Mesenchymal stem cell (in vitro differentiated cells and primary cell): ENCODE data around the gene TYSND1.

Experiments used
- DNase-seq: peaks from one replicate; pipeline ENCODE4 v3.0.0-alpha.2; 2013
- H2AFZ ChIP-seq: one replicate; pipeline ENCODE4 v1.6.1; 2013; ENCODE audit warnings: low read depth, mild to moderate bottlenecking, control low read depth, inconsistent platforms, low read length, moderate library complexity
- H2AK5ac ChIP-seq: 2 replicates; pipeline ENCODE4 v1.6.1; 2013; ENCODE audit warnings: low read length, moderate library complexity, mild to moderate bottlenecking, inconsistent platforms; ENCODE audit not compliant: severe bottlenecking
- H2BK120ac ChIP-seq: one replicate; pipeline ENCODE4 v1.6.1; 2013; ENCODE audit warnings: low read depth, mild to moderate bottlenecking, inconsistent platforms, low read length, moderate library complexity
- H2BK12ac ChIP-seq, 2 experiments: one replicate each; pipeline ENCODE4 v1.6.1; 2013; ENCODE audit warnings: inconsistent platforms in 2 of 2, low read length in 2 of 2, mild to moderate bottlenecking in 2 of 2, moderate library complexity in 2 of 2, control low read depth in 1 of 2
- H2BK15ac ChIP-seq: one replicate; pipeline ENCODE4 v1.6.1; 2013; ENCODE audit warnings: mild to moderate bottlenecking, low read depth, inconsistent platforms; ENCODE audit not compliant: poor library complexity, severe bottlenecking
- H2BK5ac ChIP-seq: 2 replicates; pipeline ENCODE4 v1.6.1; 2013; ENCODE audit warnings: low read depth, mild to moderate bottlenecking, low read length, control low read depth, inconsistent platforms; ENCODE audit not compliant: poor library complexity, severe bottlenecking
- H3K14ac ChIP-seq, 2 experiments: one replicate each; pipeline ENCODE4 v1.6.1; 2013; ENCODE audit warnings: inconsistent platforms in 2 of 2, low read length in 2 of 2, control low read depth in 1 of 2, mild to moderate bottlenecking in 1 of 2, moderate library complexity in 1 of 2
- H3K18ac ChIP-seq, 2 experiments: one replicate each; pipeline ENCODE4 v1.6.1; 2013; ENCODE audit warnings: inconsistent platforms in 2 of 2, low read length in 2 of 2, control low read depth in 1 of 2, low read depth in 1 of 2, mild to moderate bottlenecking in 1 of 2
- H3K23ac ChIP-seq, 2 experiments: one replicate each; pipeline ENCODE4 v1.6.1; 2013; ENCODE audit warnings: inconsistent platforms in 2 of 2, low read length in 2 of 2, mild to moderate bottlenecking in 2 of 2, moderate library complexity in 2 of 2, control low read depth in 1 of 2
- H3K27ac ChIP-seq: 2 replicates; pipeline ENCODE4 v1.5.1; 2013; ENCODE audit warnings: mild to moderate bottlenecking, moderate library complexity, low read length, control low read depth, inconsistent platforms; ENCODE audit not compliant: poor library complexity, severe bottlenecking
- H3K27me3 ChIP-seq, 2 experiments: 2 replicates each; pipeline versions ENCODE4 v1.6.1 to v1.7.0; 2013; ENCODE audit warnings: low read length in 2 of 2, mild to moderate bottlenecking in 2 of 2, moderate library complexity in 2 of 2, control low read depth in 1 of 2, inconsistent platforms in 1 of 2; ENCODE audit not compliant: control insufficient read depth in 1 of 2, insufficient read depth in 1 of 2
- H3K36me3 ChIP-seq, 2 experiments: 2 replicates each; pipeline versions ENCODE4 v1.6.1 to v1.7.0; 2013; ENCODE audit warnings: low read length in 2 of 2, control low read depth in 1 of 2, inconsistent platforms in 1 of 2, low read depth in 1 of 2, mild to moderate bottlenecking in 1 of 2; ENCODE audit not compliant: insufficient read depth in 2 of 2, control insufficient read depth in 1 of 2
- H3K4ac ChIP-seq, 2 experiments: one replicate each; pipeline ENCODE4 v1.6.1; 2013; ENCODE audit warnings: inconsistent platforms in 2 of 2, low read length in 2 of 2, mild to moderate bottlenecking in 2 of 2, moderate library complexity in 2 of 2, control low read depth in 1 of 2, low read depth in 1 of 2
- H3K4me1 ChIP-seq: 2 replicates; pipeline ENCODE4 v1.6.1; 2013; ENCODE audit warnings: low read depth, low read length, control low read depth; ENCODE audit not compliant: control insufficient read depth, insufficient read depth
- H3K4me2 ChIP-seq: 2 replicates; pipeline ENCODE4 v1.6.1; 2013; ENCODE audit warnings: low read length, mild to moderate bottlenecking, inconsistent platforms; ENCODE audit not compliant: poor library complexity, severe bottlenecking
- H3K4me3 ChIP-seq, 2 experiments: 2 replicates each; pipeline versions ENCODE4 v1.5.1 to v1.7.0; 2013; ENCODE audit warnings: low read length in 2 of 2, mild to moderate bottlenecking in 2 of 2, control low read depth in 1 of 2, low read depth in 1 of 2; ENCODE audit not compliant: insufficient read depth in 1 of 2
- H3K79me1 ChIP-seq: replicated peaks from 2 replicates; pipeline ENCODE4 v1.6.1; 2013; ENCODE audit warnings: mild to moderate bottlenecking, control low read depth, low read length, inconsistent platforms; ENCODE audit not compliant: poor library complexity, severe bottlenecking
- H3K9ac ChIP-seq: 2 replicates; pipeline ENCODE4 v1.7.0; 2013; ENCODE audit warnings: mild to moderate bottlenecking, low read length, moderate library complexity
- H3K9me3 ChIP-seq: 2 replicates; pipeline ENCODE4 v1.7.0; 2013; ENCODE audit warnings: mild to moderate bottlenecking, low read length; ENCODE audit not compliant: control insufficient read depth
- H4K8ac ChIP-seq: one replicate; pipeline ENCODE4 v1.6.1; 2013; ENCODE audit warnings: inconsistent platforms, mild to moderate bottlenecking, low read length, moderate library complexity
- H4K91ac ChIP-seq: one replicate; pipeline ENCODE4 v1.6.1; 2013; ENCODE audit warnings: mild to moderate bottlenecking, low read length, inconsistent platforms
- WGBS: methylation state at CpG from one replicate; pipeline ENCODE4 v1.1.7; 2013; ENCODE audit warnings: mixed read lengths; 5-methylcytosine and 5-hydroxymethylcytosine counted together

TYSND1 gene

DNA sequence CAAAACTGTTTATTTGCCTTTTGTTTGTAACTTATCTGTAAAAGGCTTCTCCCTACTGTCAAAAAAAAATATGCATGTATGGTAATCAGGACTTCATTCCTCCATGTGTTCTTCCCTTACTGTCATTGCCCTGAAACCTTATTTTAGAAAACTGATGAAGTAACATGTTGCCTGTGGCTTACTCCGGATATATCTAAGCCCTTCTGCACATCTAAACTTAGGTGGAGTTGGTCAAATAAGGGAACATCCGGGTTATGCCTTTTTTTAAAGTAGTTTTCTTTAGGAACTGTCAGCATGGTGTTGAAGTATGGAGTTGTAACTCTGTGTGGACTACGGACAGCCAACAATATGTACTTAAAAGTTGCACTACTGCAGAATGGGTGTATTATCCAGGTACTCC is 17.7 kb upstream of the TYSND1 start:
- Histone ChIP-seq H3K23ac (no peak overlapping the region), H3K9ac (no peak overlapping the region), H2AFZ (no peak overlapping the region), H3K79me1 (no peaks in the 10 kb centered on the region), H2AK5ac (no peak overlapping the region), H2BK120ac (no peak overlapping the region), H3K27me3 (no peaks in the 10 kb centered on the region), H3K14ac (no peak overlapping the region), H3K36me3 (peaks cover 4 to 79% of the 10 kb centered on the region in 2 experiments), H2BK12ac (no peak overlapping the region), H4K8ac (no peak overlapping the region), H4K91ac (no peak overlapping the region), H3K18ac (no peak overlapping the region), H3K4me3 (no peak overlapping the region), H3K4ac (no peak overlapping the region), H3K4me1 (peaks cover 7% of the 10 kb centered on the region), H3K9me3 (no peaks in the 10 kb centered on the region), H3K27ac (no peak overlapping the region), H2BK5ac (no peak overlapping the region), H2BK15ac (no peak overlapping the region), H3K4me2 (no peak overlapping the region)
- no peak for DNase-seq
- WGBS = 93% methylated on average over 3 of the region's 3 CpGs

- Histone ChIP-seq H2BK12ac (no peak overlapping the region), H2BK120ac (no peak overlapping the region), H3K9me3 (no peaks in the 10 kb centered on the region), H2BK5ac (no peak overlapping the region), H3K18ac (no peak overlapping the region), H3K27ac (no peak overlapping the region), H3K23ac (no peak overlapping the region), H3K14ac (no peak overlapping the region), H3K4me3 (no peak overlapping the region), H2AFZ (no peak overlapping the region), H3K4me1 (peaks cover 5% of the 10 kb centered on the region), H3K4me2 (no peak overlapping the region), H3K4ac (no peak overlapping the region), H3K79me1 (no peaks in the 10 kb centered on the region), H4K8ac (no peak overlapping the region), H3K9ac (no peak overlapping the region), H3K36me3 (peaks cover 4 to 86% of the 10 kb centered on the region in 2 experiments), H4K91ac (no peak overlapping the region), H3K27me3 (no peaks in the 10 kb centered on the region), H2BK15ac (no peak overlapping the region), H2AK5ac (no peak overlapping the region)
- WGBS = 98% methylated on average over 4 of the region's 4 CpGs
- no peak for DNase-seq
Observed at GRCh38 chr10:70163448-70163847, 16.9 kb upstream of the TYSND1 start.

- Histone ChIP-seq H2AK5ac (no peak overlapping the region), H2BK15ac (no peak overlapping the region), H3K4me1 (peaks cover 5% of the 10 kb centered on the region), H3K36me3 (peaks cover 9 to 88% of the 10 kb centered on the region in 2 experiments), H3K9ac (peak overlapping the region; percentile 0), H2BK12ac (no peak overlapping the region), H3K4ac (no peak overlapping the region), H2BK5ac (no peak overlapping the region), H4K8ac (no peak overlapping the region), H3K79me1 (peaks cover 4% of the 10 kb centered on the region), H3K9me3 (no peaks in the 10 kb centered on the region), H3K27me3 (no peaks in the 10 kb centered on the region), H3K4me3 (no peak overlapping the region), H3K4me2 (no peak overlapping the region), H3K14ac (no peak overlapping the region), H2AFZ (no peak overlapping the region), H3K27ac (no peak overlapping the region), H4K91ac (no peak overlapping the region), H2BK120ac (no peak overlapping the region), H3K23ac (no peak overlapping the region), H3K18ac (no peak overlapping the region)
- DNase-seq = peak; percentile 33
- no CpG with 5 or more reads among the region's 1 CpG for WGBS
Observed at GRCh38 chr10:70162892-70163201, 16.3 kb upstream of the TYSND1 start.

GRCh38 chr10:70162151-70162891 is 15.8 kb upstream of the TYSND1 start:
- no peak overlapping the region for H3K14ac ChIP-seq
- peak; percentile 28 for DNase-seq
- no peak overlapping the region for H2BK15ac ChIP-seq
- H3K27ac ChIP-seq = no peak overlapping the region
- 97% methylated on average over 1 of the region's 2 CpGs for WGBS
- peaks cover 4% of the 10 kb centered on the region for H3K4me1 ChIP-seq
- H2AFZ ChIP-seq = no peak overlapping the region
- H3K23ac ChIP-seq = no peak overlapping the region
- H3K79me1 ChIP-seq = peaks cover 5% of the 10 kb centered on the region
- no peak overlapping the region for H3K4me2 ChIP-seq
- H4K8ac ChIP-seq = no peak overlapping the region
- H2BK12ac ChIP-seq = no peak overlapping the region
- H2BK120ac ChIP-seq = no peak overlapping the region
- H3K4me3 ChIP-seq = peak overlapping the region in 1 of 2 experiments; percentile 12
- H3K27me3 ChIP-seq = no peaks in the 10 kb centered on the region
- peaks cover 9 to 88% of the 10 kb centered on the region in 2 experiments for H3K36me3 ChIP-seq
- no peak overlapping the region for H2AK5ac ChIP-seq
- H4K91ac ChIP-seq = no peak overlapping the region
- H3K4ac ChIP-seq = no peak overlapping the region
- H2BK5ac ChIP-seq = no peak overlapping the region
- H3K9me3 ChIP-seq = no peaks in the 10 kb centered on the region
- no peak overlapping the region for H3K18ac ChIP-seq
- peak overlapping the region; percentile 0 for H3K9ac ChIP-seq
